Pons (tissue), 1 donor: Measurements from ENCODE around the gene PSAP.

ENCODE experiments used
- DNase-seq: peaks from one replicate; pipeline ENCODE4 v3.0.0-alpha.2; 2016; ENCODE audit warnings: low spot score

Gene PSAP

GRCh38 chr10:71807557-71808510, 43.2 kb downstream of the PSAP start:
- no peak for DNase-seq

GRCh38 chr10:71806704-71807556, 44.1 kb downstream of the PSAP start:
- no peak for DNase-seq

GRCh38 chr10:71805776-71806703, 45.0 kb downstream of the PSAP start:
- no peak for DNase-seq

- DNase-seq: peak; percentile 91
These were observed 47.0 kb downstream of the PSAP start for GRCh38 chr10:71804077-71804476.

- no peak for DNase-seq
These were observed 48.1 kb downstream of the PSAP start for GRCh38 chr10:71802715-71803488.

- DNase-seq: no peak
These were observed 48.8 kb downstream of the PSAP start for GRCh38 chr10:71802235-71802634.

GRCh38 chr10:71801361-71801760, 49.7 kb downstream of the PSAP start:
- no peak for DNase-seq

- DNase-seq: no peak
These were observed 51.2 kb downstream of the PSAP start for GRCh38 chr10:71799608-71800453.

GRCh38 chr10:71799112-71799511, 51.9 kb downstream of the PSAP start:
- DNase-seq: no peak

GRCh38 chr10:71798308-71798624, 52.8 kb downstream of the PSAP start:
- no peak for DNase-seq

GRCh38 chr10:71797533-71798307, 53.3 kb downstream of the PSAP start:
- no peak for DNase-seq

- no peak for DNase-seq
These were observed 54.2 kb downstream of the PSAP start for GRCh38 chr10:71796749-71797405.

GRCh38 chr10:71795248-71795647, 55.8 kb downstream of the PSAP start:
- no peak for DNase-seq

- no peak for DNase-seq
These were observed 60.2 kb downstream of the PSAP start for GRCh38 chr10:71790749-71791440.

GRCh38 chr10:71789871-71790270, 61.2 kb downstream of the PSAP start:
- no peak for DNase-seq

GRCh38 chr10:71788954-71789353, 62.1 kb downstream of the PSAP start:
- DNase-seq: no peak

GRCh38 chr10:71784679-71785272, 66.3 kb downstream of the PSAP start:
- DNase-seq: no peak
